LHCN-M2 (cell line): Measurements from ENCODE around the gene SFMBT1. TPM values are rescaled to one million over a fixed set of nuclear protein-coding genes. Genes with fewer than 3 reads are reported as not detected.
A peak's percentile ranks its signal among the peaks of the same experiment; 100 is the strongest.

Source experiments
- DNase-seq: peaks from one replicate; pipeline ENCODE4 v3.0.0-alpha.2; 2012; ENCODE audit warnings: low read depth
- total RNA-seq: library from RNA; depleted of rRNA; stranded (reverse); fragments of >200 nt; gene quantifications from 2 replicates; pipeline ENCODE4 v1.2.3, GENCODE V29; 2014

The SFMBT1 gene
- total RNA-seq, 1 experiment from 2014 or later: 5.8 TPM

GRCh38 chr3:52990637-52991036 is 55.2 kb downstream of the SFMBT1 start:
- no peak for DNase-seq

GRCh38 chr3:52986938-52987337 is 58.9 kb downstream of the SFMBT1 start:
- peak; percentile 19 for DNase-seq

GRCh38 chr3:52986049-52986448 is 59.8 kb downstream of the SFMBT1 start:
- peak; percentile 9 for DNase-seq

- no peak for DNase-seq
Observed at GRCh38 chr3:52983828-52984227, 62.0 kb downstream of the SFMBT1 start.

- no peak for DNase-seq
Observed at GRCh38 chr3:52983336-52983807, 62.5 kb downstream of the SFMBT1 start.

GRCh38 chr3:52982839-52983238 is 63.0 kb downstream of the SFMBT1 start:
- DNase-seq: no peak

- no peak for DNase-seq
Observed at GRCh38 chr3:52979190-52979983, 66.5 kb downstream of the SFMBT1 start.

- no peak for DNase-seq
Observed at GRCh38 chr3:52978109-52978754, 67.6 kb downstream of the SFMBT1 start.

- DNase-seq: no peak
Observed at GRCh38 chr3:52973806-52974205, 72.1 kb downstream of the SFMBT1 start.

- no peak for DNase-seq
Observed at GRCh38 chr3:52971895-52972294, 74.0 kb downstream of the SFMBT1 start.

GRCh38 chr3:52967398-52967797 is 78.5 kb downstream of the SFMBT1 start:
- no peak for DNase-seq

GRCh38 chr3:52962160-52962559 is 83.7 kb downstream of the SFMBT1 start:
- DNase-seq: no peak

- DNase-seq: no peak
Observed at GRCh38 chr3:52959773-52960172, 86.1 kb downstream of the SFMBT1 start.

- DNase-seq: no peak
Observed at GRCh38 chr3:52939600-52939999, 106.3 kb downstream of the SFMBT1 start.

GRCh38 chr3:52934630-52935530 is 111.0 kb downstream of the SFMBT1 start:
- DNase-seq: peak; percentile 45

GRCh38 chr3:52931889-52932288 is 114.0 kb downstream of the SFMBT1 start:
- DNase-seq: no peak

GRCh38 chr3:52931328-52931727 is 114.5 kb downstream of the SFMBT1 start:
- DNase-seq: no peak

GRCh38 chr3:52930748-52931147 is 115.1 kb downstream of the SFMBT1 start:
- no peak for DNase-seq

GRCh38 chr3:52926554-52926953 is 119.3 kb downstream of the SFMBT1 start:
- DNase-seq: no peak

GRCh38 chr3:52925405-52926313 is 120.2 kb downstream of the SFMBT1 start:
- DNase-seq: no peak

GRCh38 chr3:52923963-52924362 is 121.9 kb downstream of the SFMBT1 start:
- DNase-seq: no peak
